Astrocyte of the cerebellum (primary cell): ENCODE results near the gene DSG3.
A peak's percentile ranks its signal among the peaks of the same experiment; 100 is the strongest.

ENCODE experiments used
- DNase-seq: peaks from one replicate; pipeline ENCODE4 v3.0.0-alpha.2; 2011; ENCODE audit warnings: low read depth
- H3K4me3 ChIP-seq: 2 replicates; pipeline ENCODE4 v1.5.1; 2011; ENCODE audit warnings: mild to moderate bottlenecking, low read depth, low read length, moderate library complexity
- CTCF ChIP-seq: IDR thresholded peaks from 2 replicates; pipeline ENCODE4 v1.5.1; 2012; ENCODE audit warnings: low read length, low read depth, moderate library complexity, mild to moderate bottlenecking; ENCODE audit errors: missing control alignments
- in situ Hi-C: cut with HindIII; loops from 2 replicates; pipeline ENCODE4 v1.10.0; 2017; ENCODE audit warnings: low sequenced_read_pairs

DSG3 gene

GRCh38 chr18:31447530-31448191 is at the start of gene DSG3:
TSS of gene DSG3 (plus strand) at chr18:31447741. CDS start at chr18:31447878, 137 bp downstream.
- in situ Hi-C loops, result no loop called here
- no peak for DNase-seq
- TF ChIP-seq CTCF, result no peak
- no peak within 1 kb of the TSS for H3K4me3 ChIP-seq

- TF ChIP-seq CTCF, result no peak
- no peak overlapping the region for H3K4me3 ChIP-seq
- in situ Hi-C loops, result no loop called here
- no peak for DNase-seq
Measured at GRCh38 chr18:31398191-31398590, 49.4 kb upstream of the DSG3 start.

GRCh38 chr18:31399306-31400032 is 48.1 kb upstream of the DSG3 start:
- in situ Hi-C loops, result no loop called here
- TF ChIP-seq CTCF, result no peak
- no peak overlapping the region for H3K4me3 ChIP-seq
- DNase-seq, result peak; percentile 60

- in situ Hi-C loops, result no loop called here
Measured at GRCh38 chr18:31401156-31402025, 46.1 kb upstream of the DSG3 start.

GRCh38 chr18:31402026-31402373 is 45.5 kb upstream of the DSG3 start:
- DNase-seq, result no peak
- no peak for TF ChIP-seq CTCF
- no peak overlapping the region for H3K4me3 ChIP-seq
- in situ Hi-C loops, result no loop called here

More at GRCh38 chr18:31401156-31402025, 46.1 kb upstream of the DSG3 start:
- no peak for TF ChIP-seq CTCF
- no peak for DNase-seq
- no peak overlapping the region for H3K4me3 ChIP-seq

- in situ Hi-C loops, result no loop called here
- DNase-seq, result no peak
- no peak overlapping the region for H3K4me3 ChIP-seq
- no peak for TF ChIP-seq CTCF
Measured at GRCh38 chr18:31403409-31403808, 44.1 kb upstream of the DSG3 start.
